Hepatocyte (in vitro differentiated cells): ENCODE results near the gene PDE4D.

Source experiments
- CTCF ChIP-seq: fragments of 200-600 bp; sonication (generic); IDR thresholded peaks from 2 replicates; pipeline ENCODE4 v1.5.1; 2016; ENCODE audit warnings: antibody characterized with exemption, mild to moderate bottlenecking; ENCODE audit not compliant: poor library complexity
- EZH2 ChIP-seq: fragments of 200-600 bp; sonication (generic); IDR thresholded peaks from 2 replicates; pipeline ENCODE4 v1.6.1; 2016; ENCODE audit warnings: antibody characterized with exemption, mild to moderate bottlenecking, borderline replicate concordance
- EZH2phosphoT487 ChIP-seq: fragments of 200-600 bp; sonication (generic); IDR thresholded peaks from one replicate; pipeline ENCODE4 v1.6.1; 2018; ENCODE audit warnings: antibody characterized with exemption, mild to moderate bottlenecking, low read depth, moderate library complexity; ENCODE audit not compliant: unreplicated experiment, severe bottlenecking

- no peak for TF ChIP-seq CTCF
- no peak for TF ChIP-seq EZH2
- TF ChIP-seq EZH2phosphoT487: no peak
These were observed 608.1 kb downstream of the PDE4D start for GRCh38 chr5:59285300-59286016.
